Lung (tissue), 12 donors: ENCODE results near the gene MRPS7. TPM values are rescaled to one million over a fixed set of nuclear protein-coding genes. Genes with fewer than 3 reads are reported as not detected.
"Not testable (repeated sequence)": the region's sequence is repeated elsewhere in the genome, so short reads cannot be mapped to it uniquely, and the experiment has no call there.

ENCODE experiments used
- ATAC-seq: fragments of 200-7000 bp; cut with Tn5 transposase; one replicate; pipeline ENCODE4 v1.9.1; 2020; ENCODE audit warnings: moderate number of reproducible peaks; ENCODE audit not compliant: insufficient read depth, low FRiP score
- DNase-seq, 3 donors: peaks; one replicate each; pipeline ENCODE4 v3.0.0-alpha.2; 2013 to 2017
- H3K27ac ChIP-seq, 2 donors: one replicate each; pipeline ENCODE4 v1.5.1; 2013; ENCODE audit warnings: mild to moderate bottlenecking in 2 of 2, moderate library complexity in 2 of 2, control low read depth in 1 of 2, inconsistent platforms in 1 of 2, low read depth in 1 of 2, low read length in 1 of 2
- H3K27me3 ChIP-seq, 3 donors: one replicate each; pipeline ENCODE4 v1.5.1; 2013; ENCODE audit warnings: low read length in 2 of 3; ENCODE audit not compliant: control insufficient read depth in 3 of 3, insufficient read depth in 3 of 3
- H3K36me3 ChIP-seq, 4 donors: one replicate each; pipeline ENCODE4 v1.5.1; 2013; ENCODE audit warnings: low read length in 4 of 4, mild to moderate bottlenecking in 1 of 4, moderate library complexity in 1 of 4; ENCODE audit not compliant: control insufficient read depth in 4 of 4, insufficient read depth in 4 of 4
- H3K4me1 ChIP-seq, 5 donors: one replicate each; pipeline ENCODE4 v1.5.1; 2013; ENCODE audit warnings: low read length in 5 of 5, mild to moderate bottlenecking in 2 of 5, moderate library complexity in 1 of 5; ENCODE audit not compliant: control insufficient read depth in 5 of 5, insufficient read depth in 5 of 5
- H3K4me3 ChIP-seq: one replicate; pipeline ENCODE4 v1.5.1; 2013; ENCODE audit warnings: mild to moderate bottlenecking, control low read depth, moderate library complexity
- H3K9ac ChIP-seq, 2 donors: one replicate each; pipeline ENCODE4 v1.5.1; 2013; ENCODE audit warnings: low read length in 2 of 2, control low read depth in 1 of 2; ENCODE audit not compliant: insufficient read depth in 1 of 2
- H3K9me3 ChIP-seq, 4 donors: one replicate each; pipeline ENCODE4 v1.5.1; 2013; ENCODE audit warnings: low read length in 3 of 4, mild to moderate bottlenecking in 1 of 4, moderate library complexity in 1 of 4; ENCODE audit not compliant: control insufficient read depth in 4 of 4, insufficient read depth in 3 of 4
- CTCF ChIP-seq: IDR thresholded peaks from 2 replicates; pipeline ENCODE4 v1.5.1; 2012; ENCODE audit warnings: mild to moderate bottlenecking; ENCODE audit errors: control extremely low read depth, extremely low read depth
- WGBS, 2 donors: extraction: QIAGEN DNeasy Blood & Tissue Kit; methylation state at CpG; one replicate each; pipeline ENCODE4 v1.1.7; 2013; 5-methylcytosine and 5-hydroxymethylcytosine counted together
- polyA plus RNA-seq, 2 donors: library from polyadenylated mRNA; stranded (reverse); fragments of 200-250 nt; gene quantifications; one replicate each; pipeline ENCODE4 v1.2.1, GENCODE V29; 2013
- total RNA-seq, 2 donors: library from RNA; depleted of rRNA in 1 of 2; stranded (reverse); fragments of >200 nt in 1 of 2; gene quantifications; one replicate each; pipeline ENCODE4 v1.2.1, GENCODE V29; 2014 to 2021
- donor health status: control.
- donor health status: control.
- donor health status: Bipolar disorder and iron deficiency.
- donor health status: healthy.
- donor health status: DM: yes; HTN: yes; CAD: no.

The MRPS7 gene
- total and polyA plus RNA-seq, 4 donors, result 40.0 to 61.7 (median 50.8) TPM

- WGBS, 2 donors, result 0% methylated on average over 63 to 65 of the region's 65 CpGs
These were observed 27.6 kb downstream of the MRPS7 start, which contains the start of gene SLC25A19 for GRCh38 chr17:75289115-75289831. Gene SLC25A19, minus strand, starts transcription at chr17:75289433. Its CDS starts 2,669 bp downstream, at chr17:75286764.

GRCh38 chr17:75289832-75290337 lies 28.2 kb downstream of the MRPS7 start:
- DNase-seq (peak in 2 of 3 donors; percentile 63 to 74), ATAC-seq (no peak)
- Histone ChIP-seq H3K9ac (peak overlapping the region in 1 of 2 donors; percentile 85), H3K27me3 (no peaks in the 10 kb centered on the region), H3K4me1 (peaks cover 0 to 8% (median 0%) of the 10 kb centered on the region in 5 donors), H3K9me3 (no peaks in the 10 kb centered on the region), H3K27ac (peak overlapping the region; percentile 91 to 93), H3K4me3 (peak overlapping the region; percentile 16), H3K36me3 (peaks cover 0 to 7% (median 2%) of the 10 kb centered on the region in 4 donors)
- 2% methylated on average over 26 of the region's 26 CpGs for WGBS, 2 donors
- no peak for TF ChIP-seq CTCF

More at GRCh38 chr17:75289115-75289831, 27.6 kb downstream of the MRPS7 start, which contains the start of gene SLC25A19:
- peak; percentile 97 for ATAC-seq
- H3K4me3 ChIP-seq, result peak within 1 kb of the TSS; percentile 54
- DNase-seq, result peak; percentile 99
- peaks cover 0 to 7% (median 2%) of the 10 kb centered on the region in 4 donors for H3K36me3 ChIP-seq
- no peaks in the 10 kb centered on the region for H3K27me3 ChIP-seq
- peaks cover 0 to 8% (median 0%) of the 10 kb centered on the region in 5 donors for H3K4me1 ChIP-seq
- H3K27ac ChIP-seq, result peak within 1 kb of the TSS; percentile 91 to 93
- peak; percentile 0 for TF ChIP-seq CTCF
- H3K9me3 ChIP-seq, result no peaks in the 10 kb centered on the region
- H3K9ac ChIP-seq, result peak within 1 kb of the TSS in 1 of 2 donors; percentile 85

GRCh38 chr17:75292810-75293448 lies 31.2 kb downstream of the MRPS7 start:
- H3K9ac ChIP-seq, DNase-seq: not testable (repeated sequence)
- 50 to 58% methylated on average over 16 of the region's 16 CpGs for WGBS, 2 donors

More at GRCh38 chr17:75292810-75293448, 31.2 kb downstream of the MRPS7 start:
- H3K27me3 ChIP-seq, H3K4me1 ChIP-seq, H3K9me3 ChIP-seq, H3K4me3 ChIP-seq, ATAC-seq, H3K36me3 ChIP-seq: not testable (repeated sequence)
- peak overlapping the region in 1 of 2 donors; percentile 14 for H3K27ac ChIP-seq
